HG03280 (cell line): ENCODE results near the gene VWA7.
A peak's percentile ranks its signal among the peaks of the same experiment; 100 is the strongest.
"Not testable (repeated sequence)": the region's sequence is repeated elsewhere in the genome, so short reads cannot be mapped to it uniquely, and the experiment has no call there.

ENCODE experiments used
- ATAC-seq: cut with Tn5 transposase; IDR thresholded peaks from one replicate; pipeline ENCODE4 v1.9.1; 2021; ENCODE audit warnings: mild to moderate bottlenecking, moderate library complexity; ENCODE audit not compliant: unreplicated experiment

The VWA7 gene

DNA sequence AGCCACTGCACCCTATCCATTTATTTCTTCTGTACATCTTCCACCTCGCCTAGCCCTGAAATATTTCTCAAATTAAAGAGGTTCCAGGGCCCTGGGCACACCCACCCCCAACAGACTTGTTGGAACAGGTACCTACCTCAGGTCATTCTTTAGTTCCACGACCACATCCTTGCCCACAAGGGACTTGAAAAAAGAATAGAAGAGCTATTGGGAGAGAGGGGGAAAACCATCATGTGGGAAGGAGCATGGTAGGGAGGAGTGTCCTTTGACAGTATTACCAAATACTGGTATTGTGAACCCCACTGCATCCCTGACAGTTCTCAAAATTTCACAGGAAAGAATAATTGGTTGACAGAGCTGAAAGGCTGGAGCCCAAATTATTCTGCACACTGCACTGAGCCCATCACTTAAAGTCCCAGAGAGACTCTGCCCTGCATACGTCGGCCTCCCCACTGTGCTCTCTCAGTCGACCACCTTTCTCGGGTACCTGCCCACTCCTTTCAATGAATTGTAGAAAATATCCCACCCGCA is 28.9 kb upstream of the VWA7 start:
- ATAC-seq: no peak

DNA sequence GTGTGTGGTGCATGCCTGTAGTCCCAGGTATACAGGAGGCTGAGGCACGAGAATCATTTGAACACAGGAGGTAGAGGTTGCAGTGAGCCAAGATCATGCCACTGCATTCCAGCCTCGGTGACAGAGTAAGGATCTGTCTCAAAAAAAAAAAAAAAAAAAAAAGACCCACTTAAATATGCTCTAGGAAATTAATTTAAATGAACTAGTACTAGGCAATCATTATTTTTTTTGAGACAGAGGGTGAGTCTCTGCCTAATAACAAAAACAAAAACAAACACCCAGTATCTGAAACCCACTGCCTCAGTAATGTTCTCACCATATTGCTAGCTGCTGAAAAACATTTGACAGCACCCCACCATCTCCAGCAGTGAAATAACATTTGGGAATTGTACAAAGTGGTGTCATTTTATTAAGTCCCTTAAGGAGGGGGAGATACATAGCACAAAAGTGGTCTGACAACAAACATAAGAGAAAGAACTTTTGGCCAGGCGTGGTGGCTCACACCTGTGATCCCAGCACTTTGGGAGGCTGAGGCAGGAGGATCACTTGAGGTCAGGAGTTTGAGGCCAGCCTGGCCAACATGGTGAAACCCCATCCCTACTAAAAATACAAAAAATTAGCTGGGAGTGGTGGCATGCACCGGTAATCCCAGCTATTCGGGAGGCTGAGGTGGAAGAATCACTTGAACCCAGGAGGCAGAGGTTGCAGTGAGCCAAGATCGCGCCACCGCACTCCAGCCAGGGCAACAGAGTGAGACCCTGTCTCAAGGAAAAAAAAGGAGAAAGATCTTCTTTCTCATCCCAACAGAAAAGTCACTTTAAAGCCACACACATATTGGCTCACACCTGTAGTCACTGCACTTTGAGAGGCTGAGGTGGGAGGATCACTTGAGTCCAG is 24.2 kb upstream of the VWA7 start:
- not testable (repeated sequence) for ATAC-seq

DNA sequence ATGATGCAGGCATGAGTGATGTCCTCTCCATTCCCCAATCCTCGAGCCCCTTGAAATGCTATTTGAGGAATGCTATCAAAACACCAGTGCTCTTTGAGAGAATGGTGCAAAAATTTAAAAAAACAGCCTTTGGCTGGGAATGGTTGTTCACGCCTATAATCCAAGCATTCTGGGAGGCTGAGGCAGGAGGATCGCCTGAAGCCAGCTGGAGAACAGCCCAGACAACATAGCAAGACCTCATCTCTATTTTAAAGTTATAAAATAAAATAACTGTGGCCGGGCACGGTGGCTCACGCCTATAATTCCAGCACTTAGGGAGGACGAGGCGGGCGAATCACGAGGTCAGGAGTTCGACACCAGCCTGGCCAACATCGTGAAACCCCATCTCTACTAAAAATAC is 22.7 kb upstream of the VWA7 start:
- no peak for ATAC-seq

DNA sequence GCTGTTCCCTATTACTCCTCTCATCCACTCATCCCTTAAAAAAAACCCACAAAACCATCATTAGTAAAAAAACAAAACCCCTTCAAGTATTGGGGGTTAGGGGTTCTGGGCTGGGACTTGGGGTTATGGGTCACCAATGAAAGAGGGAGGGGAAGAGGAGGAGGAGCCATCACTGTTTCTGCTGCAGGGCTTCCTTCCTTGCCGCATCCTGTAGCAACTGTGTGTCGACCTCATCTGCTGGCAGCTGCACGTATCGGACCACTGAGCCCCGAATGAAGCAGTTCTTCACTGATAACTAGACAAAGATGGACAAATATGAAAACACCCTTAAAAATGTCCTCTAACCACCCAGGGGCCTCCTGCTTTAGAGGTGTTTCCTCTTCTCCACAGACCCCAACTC is 20.5 kb upstream of the VWA7 start:
- no peak for ATAC-seq

DNA sequence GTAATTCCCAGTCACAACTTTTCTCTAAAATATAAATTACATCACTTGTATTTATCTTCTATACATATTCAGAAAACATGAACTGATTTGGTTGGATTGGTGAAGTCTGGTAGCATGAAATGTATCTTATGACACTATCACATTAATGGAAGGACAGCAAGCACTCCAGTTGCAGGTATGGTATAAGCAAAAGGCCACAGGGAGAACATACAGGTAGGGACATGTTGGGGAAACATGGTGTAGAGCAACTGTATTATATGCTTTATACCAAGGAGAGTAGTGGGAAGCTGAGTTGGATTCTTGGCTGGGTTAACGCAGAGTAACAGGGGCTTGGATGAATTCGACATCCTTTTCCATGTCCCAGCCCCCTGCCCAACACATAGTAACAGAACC is 19.9 kb upstream of the VWA7 start:
- ATAC-seq: no peak

DNA sequence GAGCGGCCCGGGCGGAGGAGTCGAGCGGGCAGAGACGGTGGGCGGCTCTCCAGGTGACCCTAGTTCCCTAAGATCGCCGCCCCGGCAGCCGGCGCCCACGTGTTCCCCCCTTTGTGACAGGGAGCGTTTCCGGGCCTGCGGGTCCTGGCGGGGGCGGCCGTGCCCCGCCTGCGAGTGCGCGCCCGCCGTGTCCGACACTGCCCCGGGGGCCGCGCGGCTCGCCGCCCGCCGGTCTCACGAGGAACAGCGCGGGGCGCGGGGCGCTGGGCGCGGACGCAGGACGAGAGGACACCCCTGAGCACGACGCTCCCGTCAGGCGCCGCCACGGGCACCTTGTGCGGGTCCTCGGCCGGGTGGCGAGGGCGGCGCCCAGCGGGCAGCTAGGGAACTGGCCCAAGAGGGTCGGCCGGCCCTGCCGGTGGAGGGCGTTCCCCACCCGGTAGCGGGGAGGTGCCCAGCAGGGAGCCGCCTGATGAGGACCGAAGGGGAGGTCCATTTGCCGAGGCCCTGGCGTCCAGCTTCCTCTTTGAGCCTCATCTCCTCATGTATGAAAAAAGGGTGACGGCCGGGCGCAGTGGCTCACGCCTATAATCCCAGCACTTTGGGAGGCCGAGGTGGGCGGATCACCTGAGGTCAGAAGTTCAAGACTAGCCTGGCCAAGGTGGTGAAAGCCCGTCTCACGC is 18.6 kb upstream of the VWA7 start, which contains the start of gene VARS1:
VARS1 (minus strand) TSS at position 137 of the 683 bp plus-strand sequence. CDS start 535 bp downstream, outside the sequence.
- peak; percentile 82 for ATAC-seq

DNA sequence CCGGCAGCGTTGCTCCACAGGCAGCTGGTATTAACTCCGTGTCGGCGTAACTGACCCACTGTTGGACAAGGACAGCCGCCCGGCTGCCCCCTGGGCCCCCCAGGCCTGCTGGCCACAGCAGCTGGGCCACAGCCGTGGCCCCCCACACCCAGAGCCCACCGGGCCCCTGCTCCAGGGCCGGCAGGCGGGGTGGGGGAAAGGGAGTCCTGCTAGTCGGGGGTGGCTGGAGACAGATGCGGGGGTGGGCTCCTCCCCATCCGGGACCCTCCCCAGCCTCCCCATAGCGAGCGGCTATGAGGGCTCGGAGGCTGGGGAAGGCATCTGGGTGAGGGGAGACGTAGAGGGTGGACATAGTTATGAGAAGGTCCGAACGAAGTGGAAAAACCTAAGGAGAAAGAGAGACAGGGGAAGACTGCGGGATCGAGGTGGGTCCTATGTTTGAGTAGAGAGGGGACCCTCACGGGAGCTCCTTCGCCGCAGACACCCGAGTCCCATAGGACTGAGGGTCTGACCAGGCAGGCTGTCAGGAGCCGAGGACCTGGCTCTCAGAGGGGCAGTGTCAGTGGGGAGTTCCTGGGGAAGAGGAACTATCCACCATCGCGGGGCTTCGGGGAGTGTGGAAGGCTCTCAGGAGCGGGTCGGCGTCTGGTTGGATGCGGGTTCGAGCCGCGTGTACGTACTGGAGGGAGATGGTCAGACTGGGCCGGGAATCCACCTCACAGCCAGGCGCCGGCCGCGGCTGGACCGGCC is 17.9 kb upstream of the VWA7 start:
- ATAC-seq: no peak

DNA sequence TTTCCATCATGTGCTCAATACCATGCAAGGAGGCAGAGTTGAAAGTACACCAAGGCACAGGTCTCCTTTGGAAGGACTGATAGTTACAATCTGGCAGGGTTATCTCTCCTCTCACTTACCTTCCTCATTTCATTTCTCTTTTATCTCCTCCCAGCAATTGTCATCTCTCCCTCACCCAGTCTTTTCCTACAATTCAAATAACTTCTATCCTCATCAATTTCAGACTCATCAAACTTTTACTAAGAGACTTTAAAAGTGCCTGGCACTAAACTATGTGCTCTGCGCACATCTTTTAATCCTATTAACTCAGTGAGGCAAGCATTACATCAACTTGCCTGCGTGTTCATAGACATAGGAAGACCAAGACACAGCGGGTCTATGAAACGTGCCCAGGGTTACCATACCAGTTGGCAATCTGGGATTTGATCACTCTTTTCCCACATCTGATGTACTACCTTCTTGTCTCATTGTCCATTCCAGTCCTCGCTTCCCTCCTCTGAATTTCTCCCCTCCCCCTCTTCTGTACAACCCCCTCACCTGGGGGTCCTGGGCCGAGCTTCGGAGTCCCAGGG is 17.3 kb upstream of the VWA7 start:
- ATAC-seq: no peak

DNA sequence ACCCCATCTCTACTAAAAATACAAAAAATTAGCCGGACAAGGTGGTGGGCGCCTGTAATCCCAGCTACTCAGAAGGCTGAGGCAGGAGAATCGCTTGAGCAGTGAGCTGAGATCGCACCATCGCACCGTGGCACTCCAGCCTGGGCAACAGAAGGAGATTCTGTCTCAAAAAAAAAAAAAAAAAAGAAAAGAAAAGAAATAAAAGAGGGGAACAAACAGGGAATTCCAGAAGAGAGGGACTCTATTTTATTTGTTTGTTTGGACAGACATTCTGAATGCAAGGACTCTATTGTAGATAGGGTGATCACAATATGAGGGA is 16.8 kb upstream of the VWA7 start:
- ATAC-seq: not testable (repeated sequence)

DNA sequence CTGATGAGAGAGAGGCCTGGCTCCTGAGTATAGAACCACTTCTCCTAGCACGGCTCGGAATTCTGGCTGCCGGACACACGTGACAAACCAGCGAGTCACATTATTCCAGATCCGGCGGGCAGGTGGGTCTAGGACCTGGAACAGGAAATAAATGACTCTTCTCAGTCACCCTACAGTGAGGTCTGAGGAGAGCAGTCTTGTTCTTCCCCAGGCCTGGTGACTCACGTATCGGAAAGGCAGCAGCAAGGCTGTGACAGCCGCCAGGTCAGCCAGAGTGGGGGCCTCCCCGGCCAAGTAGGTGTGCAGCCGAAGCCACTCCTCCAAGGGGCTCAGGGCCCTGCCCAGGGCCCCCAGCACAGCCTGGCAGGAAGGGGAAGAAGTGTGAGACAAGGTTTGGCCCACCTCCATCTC is 15.6 kb upstream of the VWA7 start:
- no peak for ATAC-seq

DNA sequence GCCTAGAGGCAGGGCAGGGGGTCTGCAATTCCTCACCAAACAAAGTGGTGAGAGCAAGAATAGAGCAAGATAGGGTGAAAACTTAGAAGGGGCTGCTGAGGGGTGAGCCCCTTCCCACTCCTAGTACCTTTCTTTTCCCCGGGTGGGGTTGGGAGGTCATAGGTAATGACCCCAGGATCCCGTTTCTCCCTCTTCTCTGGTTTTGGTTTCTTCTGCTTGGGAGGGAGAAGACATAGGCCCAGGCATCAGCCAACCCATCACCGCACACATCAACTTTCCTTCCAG is 14.9 kb upstream of the VWA7 start:
- ATAC-seq: no peak

DNA sequence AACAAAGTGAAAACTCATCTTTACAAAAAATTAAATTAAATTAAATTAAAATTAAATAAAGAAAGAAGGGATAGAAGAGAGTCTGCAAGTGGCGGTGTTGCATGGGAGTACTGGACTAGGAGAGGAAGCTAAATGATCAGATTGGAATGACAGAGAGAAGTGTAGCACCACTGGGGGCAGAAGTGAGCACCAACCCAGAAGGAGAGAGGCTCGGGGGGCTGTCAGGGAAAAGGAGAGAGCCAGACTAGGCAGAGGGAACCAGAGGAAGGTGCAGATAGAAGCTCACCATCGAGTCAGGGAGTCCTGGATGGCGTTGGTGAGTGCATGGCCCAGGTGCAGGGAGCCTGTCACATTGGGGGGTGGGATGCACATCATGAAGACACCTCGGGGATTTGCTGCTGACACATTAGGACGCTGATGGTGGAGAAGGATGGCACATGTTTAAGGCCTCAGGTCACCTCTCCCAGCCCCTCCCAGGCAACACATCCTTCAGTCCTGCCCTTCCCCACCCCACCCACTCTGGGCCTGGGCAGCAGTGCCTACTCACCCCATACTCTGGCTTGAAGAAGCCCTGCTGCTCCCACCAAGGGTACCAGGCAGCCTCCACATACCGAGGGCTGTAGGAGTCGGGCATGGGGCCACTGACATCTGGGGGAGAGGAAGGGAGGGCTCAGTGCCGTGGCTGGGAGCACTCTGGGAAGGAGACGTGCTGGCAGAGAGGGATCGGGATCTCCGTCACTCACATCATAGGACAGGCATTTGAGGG is 14.4 kb upstream of the VWA7 start:
- no peak for ATAC-seq

DNA sequence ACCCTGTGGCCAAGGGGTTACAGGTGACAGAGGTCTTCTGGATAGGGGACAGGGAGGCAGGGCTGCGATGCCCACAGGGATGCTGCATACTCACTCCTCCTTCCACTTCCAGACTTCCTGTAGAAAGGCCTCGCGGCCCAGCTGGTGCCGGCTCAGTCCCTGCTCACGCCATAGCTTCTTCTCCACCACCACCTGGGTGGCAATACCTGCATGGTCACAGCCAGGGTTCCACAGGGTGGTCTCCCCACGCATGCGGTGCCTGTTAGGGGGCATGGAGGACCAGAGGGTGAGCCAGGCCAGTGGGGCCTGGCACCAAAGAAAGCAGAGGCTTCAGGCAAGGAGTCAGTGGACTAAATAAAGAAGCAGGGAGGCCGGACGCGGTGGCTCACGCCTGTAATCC is 8.3 kb upstream of the VWA7 start:
- ATAC-seq: no peak

DNA sequence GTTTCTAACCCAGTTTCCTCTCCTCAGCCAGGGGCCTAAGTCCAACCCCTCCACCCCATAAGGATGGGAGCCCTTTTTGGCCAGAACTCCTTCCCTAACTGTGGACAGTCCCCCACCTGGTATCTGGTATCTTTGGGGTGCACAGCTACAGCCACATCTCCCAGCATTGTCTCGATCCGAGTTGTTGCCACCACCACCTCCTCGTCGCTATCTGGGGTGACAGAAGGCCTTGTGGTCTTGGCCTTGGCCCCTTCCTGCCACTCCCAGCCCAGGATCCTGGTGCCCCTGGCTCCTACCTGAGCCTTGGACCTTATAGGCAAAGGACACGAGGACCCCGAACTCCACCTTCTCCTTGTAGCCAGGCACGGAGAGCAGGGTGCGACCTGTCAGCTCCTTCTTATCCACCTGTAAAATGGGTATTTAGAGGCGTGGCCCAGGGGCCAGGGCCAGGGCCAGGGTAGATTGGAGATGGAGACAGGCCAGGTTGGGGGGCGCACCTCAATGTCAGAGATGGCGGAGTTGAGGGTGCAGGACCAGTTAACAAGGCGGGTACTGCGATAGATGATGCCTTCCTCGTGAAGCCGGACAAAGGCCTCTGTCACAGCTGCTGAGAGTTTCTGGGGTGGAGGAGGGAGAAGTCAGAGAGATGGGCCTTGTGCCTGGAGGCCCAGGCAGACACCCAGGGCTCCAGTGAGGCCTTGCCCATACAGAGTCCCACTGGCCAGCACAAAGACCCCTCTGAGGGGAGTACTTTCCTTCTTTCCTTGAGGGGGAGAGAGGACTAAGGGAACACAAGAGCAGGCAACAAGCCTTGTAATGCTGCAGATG is 7.2 kb upstream of the VWA7 start:
- ATAC-seq: no peak

DNA sequence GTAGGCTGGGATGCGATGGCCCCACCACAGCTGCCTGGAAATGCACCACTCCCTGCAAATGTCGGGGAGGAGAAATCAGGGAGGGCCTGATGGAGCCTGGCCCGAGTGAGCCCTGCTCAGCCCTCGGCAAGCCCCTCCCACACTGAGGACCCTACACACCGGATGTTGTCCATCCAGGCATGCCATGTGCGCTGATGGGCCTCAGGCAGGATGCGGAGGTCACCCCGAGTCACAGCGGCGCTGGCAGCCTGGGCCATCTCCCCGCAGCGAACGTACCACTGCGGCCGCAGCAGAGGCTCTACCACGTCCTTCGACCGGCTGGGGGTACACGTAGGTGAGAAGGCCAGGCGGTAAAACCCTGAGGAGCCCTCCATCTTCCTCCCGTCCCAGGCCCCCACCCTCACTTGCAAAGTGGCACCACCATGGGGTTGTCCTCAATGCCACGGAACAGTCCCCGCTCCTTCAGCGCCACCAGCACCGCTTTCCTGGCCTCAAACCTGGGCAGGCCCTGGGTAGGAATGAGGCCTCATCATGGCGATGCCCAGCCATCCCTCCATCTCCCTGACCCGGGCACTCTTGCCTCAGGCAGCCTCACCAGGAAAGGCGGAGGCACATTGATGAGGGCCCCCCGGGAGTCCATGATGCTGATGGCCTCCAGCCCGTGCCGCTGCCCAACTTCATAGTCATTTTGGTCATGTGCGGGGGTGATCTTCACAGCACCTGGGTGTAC is 5.2 kb upstream of the VWA7 start:
- no peak for ATAC-seq

DNA sequence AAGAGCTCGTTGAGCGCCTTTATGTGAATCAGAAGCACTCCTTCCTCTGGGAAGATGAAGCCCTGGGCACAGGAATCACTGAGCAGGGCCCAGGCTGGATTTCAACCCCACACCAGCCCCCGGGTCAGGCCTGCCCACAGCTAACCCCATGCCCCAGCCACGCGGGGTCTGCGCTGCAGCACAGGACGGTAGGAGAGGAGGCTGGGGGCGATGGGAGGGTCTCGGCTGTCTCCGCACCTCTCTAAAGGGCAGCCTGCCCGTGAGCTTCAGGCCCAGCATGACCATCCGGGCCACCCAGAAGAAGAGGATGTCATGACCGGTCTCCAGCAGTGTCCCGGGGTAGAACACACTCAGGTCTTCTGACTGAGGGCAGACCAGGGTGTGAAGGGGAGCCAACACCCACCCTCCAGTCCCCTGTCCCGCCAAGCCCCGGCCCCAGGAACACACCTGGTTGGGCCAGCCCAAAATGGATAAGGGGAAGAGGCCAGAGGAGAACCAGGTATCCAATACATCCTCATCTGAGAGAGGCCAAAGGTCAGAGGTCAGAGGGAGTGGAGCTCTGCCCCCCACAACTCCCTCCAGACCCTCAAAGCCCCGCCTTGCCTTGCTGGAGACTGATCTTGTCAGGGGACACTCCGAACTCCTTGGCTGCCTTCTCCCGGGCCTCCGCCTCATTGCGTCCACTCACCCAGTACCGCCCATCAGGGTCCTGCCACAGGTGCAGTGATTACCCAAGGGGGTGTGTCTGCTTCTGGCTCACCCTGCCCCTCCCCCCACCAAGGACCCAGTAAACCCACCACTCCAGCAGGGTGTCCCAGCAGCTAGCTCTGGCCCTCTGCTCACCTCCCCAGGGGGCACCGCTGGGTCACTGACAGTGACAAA is 4.4 kb upstream of the VWA7 start:
- ATAC-seq: no peak

DNA sequence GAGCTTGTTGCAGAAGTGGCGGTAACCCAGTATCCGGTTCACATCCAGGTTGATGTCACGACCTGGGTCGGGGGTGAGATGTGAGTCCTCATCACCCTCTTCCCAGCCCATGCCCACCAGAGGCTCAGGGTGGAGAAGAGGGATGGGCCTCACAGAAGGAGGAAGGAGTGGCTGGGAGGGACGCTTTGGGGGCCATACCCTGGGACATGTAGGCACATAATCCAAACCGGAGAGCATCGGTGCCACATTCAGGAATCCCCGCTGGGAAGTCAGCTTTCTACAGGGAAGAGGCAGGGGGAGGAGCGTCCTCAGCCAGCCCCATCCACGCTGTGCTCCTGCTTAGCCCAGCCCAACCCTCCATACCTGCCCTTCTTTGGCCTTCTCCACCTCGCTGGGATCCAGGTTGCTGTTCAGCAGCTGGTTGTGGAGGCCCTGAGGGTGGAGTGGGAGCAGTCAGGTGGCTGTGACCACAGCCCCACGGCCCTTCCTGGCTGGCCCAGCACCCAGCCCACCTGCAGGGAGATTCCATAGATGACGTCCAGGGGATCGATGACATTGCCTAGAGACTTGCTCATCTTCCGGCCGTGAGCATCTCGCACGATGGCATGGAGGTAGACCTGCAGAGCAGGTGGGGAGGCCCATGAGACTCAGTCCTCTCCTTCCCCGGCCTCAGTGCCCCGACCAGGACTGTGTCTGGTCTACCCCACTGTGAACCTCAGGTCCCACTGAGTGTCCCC is 3.5 kb upstream of the VWA7 start:
- no peak for ATAC-seq
